Mesenchymal stem cell (in vitro differentiated cells and primary cell): ENCODE data around the gene STIM1.

Source experiments
- DNase-seq: peaks from one replicate; pipeline ENCODE4 v3.0.0-alpha.2; 2013
- H2AFZ ChIP-seq: one replicate; pipeline ENCODE4 v1.6.1; 2013; ENCODE audit warnings: low read depth, mild to moderate bottlenecking, control low read depth, inconsistent platforms, low read length, moderate library complexity
- H2AK5ac ChIP-seq: 2 replicates; pipeline ENCODE4 v1.6.1; 2013; ENCODE audit warnings: low read length, moderate library complexity, mild to moderate bottlenecking, inconsistent platforms; ENCODE audit not compliant: severe bottlenecking
- H2BK120ac ChIP-seq: one replicate; pipeline ENCODE4 v1.6.1; 2013; ENCODE audit warnings: low read depth, mild to moderate bottlenecking, inconsistent platforms, low read length, moderate library complexity
- H2BK12ac ChIP-seq, 2 experiments: one replicate each; pipeline ENCODE4 v1.6.1; 2013; ENCODE audit warnings: inconsistent platforms in 2 of 2, low read length in 2 of 2, mild to moderate bottlenecking in 2 of 2, moderate library complexity in 2 of 2, control low read depth in 1 of 2
- H2BK15ac ChIP-seq: one replicate; pipeline ENCODE4 v1.6.1; 2013; ENCODE audit warnings: mild to moderate bottlenecking, low read depth, inconsistent platforms; ENCODE audit not compliant: poor library complexity, severe bottlenecking
- H2BK5ac ChIP-seq: 2 replicates; pipeline ENCODE4 v1.6.1; 2013; ENCODE audit warnings: low read depth, mild to moderate bottlenecking, low read length, control low read depth, inconsistent platforms; ENCODE audit not compliant: poor library complexity, severe bottlenecking
- H3K14ac ChIP-seq, 2 experiments: one replicate each; pipeline ENCODE4 v1.6.1; 2013; ENCODE audit warnings: inconsistent platforms in 2 of 2, low read length in 2 of 2, control low read depth in 1 of 2, mild to moderate bottlenecking in 1 of 2, moderate library complexity in 1 of 2
- H3K18ac ChIP-seq, 2 experiments: one replicate each; pipeline ENCODE4 v1.6.1; 2013; ENCODE audit warnings: inconsistent platforms in 2 of 2, low read length in 2 of 2, control low read depth in 1 of 2, low read depth in 1 of 2, mild to moderate bottlenecking in 1 of 2
- H3K23ac ChIP-seq, 2 experiments: one replicate each; pipeline ENCODE4 v1.6.1; 2013; ENCODE audit warnings: inconsistent platforms in 2 of 2, low read length in 2 of 2, mild to moderate bottlenecking in 2 of 2, moderate library complexity in 2 of 2, control low read depth in 1 of 2
- H3K27ac ChIP-seq: 2 replicates; pipeline ENCODE4 v1.5.1; 2013; ENCODE audit warnings: mild to moderate bottlenecking, moderate library complexity, low read length, control low read depth, inconsistent platforms; ENCODE audit not compliant: poor library complexity, severe bottlenecking
- H3K27me3 ChIP-seq, 2 experiments: 2 replicates each; pipeline versions ENCODE4 v1.6.1 to v1.7.0; 2013; ENCODE audit warnings: low read length in 2 of 2, mild to moderate bottlenecking in 2 of 2, moderate library complexity in 2 of 2, control low read depth in 1 of 2, inconsistent platforms in 1 of 2; ENCODE audit not compliant: control insufficient read depth in 1 of 2, insufficient read depth in 1 of 2
- H3K36me3 ChIP-seq, 2 experiments: 2 replicates each; pipeline versions ENCODE4 v1.6.1 to v1.7.0; 2013; ENCODE audit warnings: low read length in 2 of 2, control low read depth in 1 of 2, inconsistent platforms in 1 of 2, low read depth in 1 of 2, mild to moderate bottlenecking in 1 of 2; ENCODE audit not compliant: insufficient read depth in 2 of 2, control insufficient read depth in 1 of 2
- H3K4ac ChIP-seq, 2 experiments: one replicate each; pipeline ENCODE4 v1.6.1; 2013; ENCODE audit warnings: inconsistent platforms in 2 of 2, low read length in 2 of 2, mild to moderate bottlenecking in 2 of 2, moderate library complexity in 2 of 2, control low read depth in 1 of 2, low read depth in 1 of 2
- H3K4me1 ChIP-seq: 2 replicates; pipeline ENCODE4 v1.6.1; 2013; ENCODE audit warnings: low read depth, low read length, control low read depth; ENCODE audit not compliant: control insufficient read depth, insufficient read depth
- H3K4me2 ChIP-seq: 2 replicates; pipeline ENCODE4 v1.6.1; 2013; ENCODE audit warnings: low read length, mild to moderate bottlenecking, inconsistent platforms; ENCODE audit not compliant: poor library complexity, severe bottlenecking
- H3K4me3 ChIP-seq, 2 experiments: 2 replicates each; pipeline versions ENCODE4 v1.5.1 to v1.7.0; 2013; ENCODE audit warnings: low read length in 2 of 2, mild to moderate bottlenecking in 2 of 2, control low read depth in 1 of 2, low read depth in 1 of 2; ENCODE audit not compliant: insufficient read depth in 1 of 2
- H3K79me1 ChIP-seq: replicated peaks from 2 replicates; pipeline ENCODE4 v1.6.1; 2013; ENCODE audit warnings: mild to moderate bottlenecking, control low read depth, low read length, inconsistent platforms; ENCODE audit not compliant: poor library complexity, severe bottlenecking
- H3K9ac ChIP-seq: 2 replicates; pipeline ENCODE4 v1.7.0; 2013; ENCODE audit warnings: mild to moderate bottlenecking, low read length, moderate library complexity
- H3K9me3 ChIP-seq: 2 replicates; pipeline ENCODE4 v1.7.0; 2013; ENCODE audit warnings: mild to moderate bottlenecking, low read length; ENCODE audit not compliant: control insufficient read depth
- H4K8ac ChIP-seq: one replicate; pipeline ENCODE4 v1.6.1; 2013; ENCODE audit warnings: inconsistent platforms, mild to moderate bottlenecking, low read length, moderate library complexity
- H4K91ac ChIP-seq: one replicate; pipeline ENCODE4 v1.6.1; 2013; ENCODE audit warnings: mild to moderate bottlenecking, low read length, inconsistent platforms
- WGBS: methylation state at CpG from one replicate; pipeline ENCODE4 v1.1.7; 2013; ENCODE audit warnings: mixed read lengths; 5-methylcytosine and 5-hydroxymethylcytosine counted together

The STIM1 gene

DNA sequence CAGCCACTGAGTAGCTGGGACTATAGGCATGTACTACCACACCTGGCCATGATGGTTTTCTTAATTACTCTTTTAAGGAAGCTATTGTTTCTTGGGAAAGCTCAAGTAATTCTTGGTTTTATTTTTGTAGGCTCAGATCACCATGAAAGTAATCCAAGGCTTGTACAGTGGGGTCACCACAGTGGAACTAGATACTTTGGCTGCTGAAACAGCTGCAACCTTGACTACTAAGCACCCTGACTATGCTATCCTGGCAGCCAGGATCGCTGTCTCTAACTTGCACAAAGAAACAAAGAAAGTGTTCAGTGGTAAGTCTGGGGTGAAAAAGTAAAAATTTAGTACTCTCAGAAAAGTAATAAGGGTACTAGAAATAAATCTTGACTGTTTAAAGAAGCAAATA lies 250.5 kb downstream of the STIM1 start:
- Histone ChIP-seq H4K8ac (no peak overlapping the region), H2AFZ (no peak overlapping the region), H3K18ac (no peak overlapping the region), H3K9ac (no peak overlapping the region), H2BK12ac (no peak overlapping the region), H3K27ac (no peak overlapping the region), H2BK5ac (no peak overlapping the region), H3K79me1 (peaks cover 7% of the 10 kb centered on the region), H3K36me3 (peaks cover 11 to 73% of the 10 kb centered on the region in 2 experiments), H3K4me2 (no peak overlapping the region), H3K9me3 (no peaks in the 10 kb centered on the region), H2BK120ac (no peak overlapping the region), H4K91ac (no peak overlapping the region), H3K4me3 (no peak overlapping the region), H3K4me1 (no peaks in the 10 kb centered on the region), H3K14ac (no peak overlapping the region), H3K4ac (no peak overlapping the region), H3K27me3 (no peaks in the 10 kb centered on the region), H3K23ac (no peak overlapping the region), H2AK5ac (no peak overlapping the region), H2BK15ac (no peak overlapping the region)
- 100% methylated on average over 1 of the region's 1 CpG for WGBS
- no peak for DNase-seq

DNA sequence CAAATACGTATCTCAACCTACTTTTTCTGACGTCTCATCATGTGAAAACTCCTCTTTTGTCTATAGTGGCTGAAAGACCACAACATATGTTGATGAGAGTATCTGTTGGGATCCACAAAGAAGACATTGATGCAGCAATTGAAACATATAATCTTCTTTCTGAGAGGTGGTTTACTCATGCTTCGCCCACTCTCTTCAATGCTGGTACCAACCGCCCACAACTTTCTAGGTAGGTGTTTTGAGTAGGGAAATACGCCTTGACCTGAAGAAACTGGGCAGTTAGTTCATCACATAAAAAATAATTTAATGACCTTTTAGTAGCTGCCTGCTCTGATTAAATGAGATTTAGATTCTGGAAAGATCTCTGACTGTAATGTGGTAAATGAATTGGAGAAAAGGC lies 256.4 kb downstream of the STIM1 start:
- Histone ChIP-seq H3K79me1 (peaks cover 3% of the 10 kb centered on the region), H3K23ac (no peak overlapping the region), H3K27me3 (no peaks in the 10 kb centered on the region), H2AFZ (no peak overlapping the region), H2BK12ac (no peak overlapping the region), H4K8ac (no peak overlapping the region), H3K14ac (no peak overlapping the region), H3K9me3 (no peaks in the 10 kb centered on the region), H3K36me3 (peaks cover 5 to 57% of the 10 kb centered on the region in 2 experiments), H3K27ac (no peak overlapping the region), H2AK5ac (no peak overlapping the region), H3K4ac (no peak overlapping the region), H4K91ac (no peak overlapping the region), H2BK15ac (no peak overlapping the region), H2BK5ac (no peak overlapping the region), H3K9ac (no peak overlapping the region), H2BK120ac (no peak overlapping the region), H3K4me2 (no peak overlapping the region), H3K4me1 (peaks cover 3% of the 10 kb centered on the region), H3K18ac (no peak overlapping the region), H3K4me3 (no peak overlapping the region)
- no peak for DNase-seq
- 92% methylated on average over 2 of the region's 5 CpGs for WGBS

DNA sequence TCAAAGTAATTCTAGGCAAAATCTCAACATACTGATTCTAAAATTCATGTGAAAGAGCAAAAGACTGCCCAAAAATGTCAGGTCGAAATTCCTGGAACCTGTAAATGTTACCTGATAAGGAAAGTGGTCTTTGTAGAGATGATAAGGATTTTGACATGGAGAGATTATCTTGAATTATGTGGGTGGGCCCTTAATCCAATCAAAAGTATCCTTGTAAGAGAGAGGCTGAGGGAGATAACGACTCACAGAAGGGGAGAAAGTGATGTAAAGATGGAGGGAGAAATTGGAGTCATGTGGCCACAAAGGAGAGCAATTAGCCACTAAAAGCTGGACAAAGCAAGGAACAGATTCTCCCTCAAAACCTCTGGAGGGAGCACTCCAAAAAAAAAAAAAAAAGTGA lies 259.7 kb downstream of the STIM1 start:
- peaks cover 3% of the 10 kb centered on the region for H3K79me1 ChIP-seq
- 99% methylated on average over 2 of the region's 2 CpGs for WGBS
- no peak overlapping the region for H3K14ac ChIP-seq
- H3K18ac ChIP-seq = no peak overlapping the region
- no peak overlapping the region for H2AFZ ChIP-seq
- no peak overlapping the region for H3K4me2 ChIP-seq
- DNase-seq = no peak
- peaks cover 3% of the 10 kb centered on the region for H3K4me1 ChIP-seq
- no peak overlapping the region for H2AK5ac ChIP-seq
- H3K27ac ChIP-seq = no peak overlapping the region
- H2BK12ac ChIP-seq = no peak overlapping the region
- H3K9me3 ChIP-seq = no peaks in the 10 kb centered on the region
- no peak overlapping the region for H2BK5ac ChIP-seq
- H3K27me3 ChIP-seq = no peaks in the 10 kb centered on the region
- H3K23ac ChIP-seq = no peak overlapping the region
- H2BK15ac ChIP-seq = no peak overlapping the region
- H3K4me3 ChIP-seq = no peak overlapping the region
- no peak overlapping the region for H3K9ac ChIP-seq
- no peak overlapping the region for H2BK120ac ChIP-seq
- no peak overlapping the region for H4K91ac ChIP-seq
- no peak overlapping the region for H3K4ac ChIP-seq
- peaks cover 5 to 47% of the 10 kb centered on the region in 2 experiments for H3K36me3 ChIP-seq
- H4K8ac ChIP-seq = no peak overlapping the region

DNA sequence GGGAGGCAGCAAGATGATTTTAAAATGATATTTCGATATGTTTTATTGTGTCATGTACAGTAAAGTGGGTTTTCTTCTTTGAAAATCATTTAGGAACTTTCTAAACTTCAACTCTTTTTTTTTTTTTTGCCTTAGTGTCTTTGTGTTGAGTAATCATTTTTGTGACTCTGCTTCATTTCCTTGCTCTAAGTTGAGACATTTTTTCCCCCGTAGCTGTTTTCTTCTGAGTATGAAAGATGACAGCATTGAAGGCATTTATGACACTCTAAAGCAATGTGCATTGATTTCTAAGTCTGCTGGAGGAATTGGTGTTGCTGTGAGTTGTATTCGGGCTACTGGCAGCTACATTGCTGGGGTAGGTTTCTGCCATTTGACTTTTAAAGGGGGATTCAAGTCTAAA lies 262.6 kb downstream of the STIM1 start:
- Histone ChIP-seq H3K18ac (no peak overlapping the region), H3K27ac (peak overlapping the region; percentile 58), H2AFZ (no peak overlapping the region), H4K91ac (no peak overlapping the region), H2BK12ac (no peak overlapping the region), H3K4me2 (peak overlapping the region; percentile 7), H3K9me3 (no peaks in the 10 kb centered on the region), H3K4me1 (peaks cover 3% of the 10 kb centered on the region), H3K36me3 (peaks cover 12 to 49% of the 10 kb centered on the region in 2 experiments), H3K27me3 (no peaks in the 10 kb centered on the region), H3K4me3 (no peak overlapping the region), H3K79me1 (peaks cover 6% of the 10 kb centered on the region), H3K14ac (no peak overlapping the region), H2AK5ac (no peak overlapping the region), H3K23ac (no peak overlapping the region), H2BK15ac (no peak overlapping the region), H3K9ac (peak overlapping the region; percentile 72), H3K4ac (no peak overlapping the region), H2BK120ac (no peak overlapping the region), H2BK5ac (no peak overlapping the region), H4K8ac (no peak overlapping the region)
- 77% methylated on average over 2 of the region's 3 CpGs for WGBS
- DNase-seq = peak; percentile 21
